Activated CD8-positive, alpha-beta memory T cell treated with anti-CD3 and anti-CD28 coated beads for 4 hours (primary cell): ENCODE data around the gene NAPEPLD.
"Not testable (repeated sequence)": the region's sequence is repeated elsewhere in the genome, so short reads cannot be mapped to it uniquely, and the experiment has no call there.

Source experiments
- DNase-seq, 2 donors: peaks; one replicate each; pipeline ENCODE4 v3.0.0-alpha.2; 2020; ENCODE audit warnings: low read depth in 2 of 2

The NAPEPLD gene

DNA sequence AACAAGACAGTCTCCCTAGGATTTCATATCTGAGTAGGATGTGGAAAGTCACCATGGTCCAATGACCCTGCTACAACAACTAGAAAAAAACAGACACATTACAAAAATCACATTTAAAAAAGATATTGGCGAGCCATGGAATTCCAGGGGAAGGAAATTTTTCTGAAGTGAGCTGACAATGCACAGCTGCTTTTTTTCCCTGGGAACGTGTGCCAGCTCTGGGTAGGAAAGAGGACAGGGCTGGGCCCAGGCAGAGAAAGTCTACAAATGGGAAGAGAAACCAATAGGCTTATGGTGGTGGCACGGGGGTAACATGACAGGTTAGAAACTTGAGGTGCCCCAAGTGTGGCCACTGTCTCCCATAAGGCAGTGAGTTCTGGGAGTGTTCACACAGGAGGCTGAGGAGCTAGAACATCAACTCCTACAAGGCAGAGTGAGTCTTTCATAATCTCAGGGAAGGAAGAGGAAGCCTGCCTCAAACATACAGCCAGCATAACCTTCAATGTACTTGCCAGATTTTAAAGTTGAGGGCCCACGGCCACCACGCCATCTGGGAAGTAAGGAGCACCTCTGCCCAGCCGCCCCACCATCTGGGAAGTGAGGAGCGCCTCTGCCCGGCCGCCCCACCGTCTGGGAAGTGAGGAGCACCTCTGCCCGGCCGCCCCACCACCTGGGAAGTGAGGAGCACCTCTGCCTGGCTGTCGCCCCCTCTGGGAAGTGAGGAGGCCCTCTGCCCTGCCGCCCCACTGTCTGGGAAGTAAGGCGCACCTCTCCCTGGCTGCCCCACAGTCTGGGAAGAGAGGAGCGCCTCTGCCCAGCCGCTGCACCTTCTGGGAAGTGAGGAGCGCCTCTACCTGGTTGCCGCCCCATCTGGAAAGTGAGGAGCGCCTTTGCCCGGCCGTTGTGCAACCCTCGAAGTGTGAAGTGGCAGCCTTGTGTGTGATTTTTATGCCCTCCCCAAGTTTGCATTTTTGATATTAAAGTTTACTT lies 80.2 kb downstream of the NAPEPLD start:
- DNase-seq, result no peak

DNA sequence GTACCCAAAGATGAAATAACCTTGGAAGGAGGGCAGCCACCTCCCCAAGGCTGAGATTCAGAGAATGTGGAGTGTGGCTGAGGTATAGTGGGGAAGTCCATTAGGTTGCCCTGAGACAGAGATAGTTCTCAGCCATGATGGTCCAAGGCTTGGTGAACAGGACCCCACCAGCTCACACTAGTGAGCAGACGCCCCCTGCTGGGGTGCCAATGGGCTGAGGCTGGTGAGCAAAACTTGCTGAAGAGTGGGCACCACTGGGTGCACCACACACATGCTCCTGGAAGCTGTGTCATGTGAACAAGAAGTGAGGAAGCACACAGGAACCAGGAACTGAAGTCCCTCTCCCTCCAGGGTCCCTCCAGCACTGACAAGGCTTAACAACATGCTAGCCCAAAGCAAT lies 83.2 kb downstream of the NAPEPLD start:
- no peak for DNase-seq

DNA sequence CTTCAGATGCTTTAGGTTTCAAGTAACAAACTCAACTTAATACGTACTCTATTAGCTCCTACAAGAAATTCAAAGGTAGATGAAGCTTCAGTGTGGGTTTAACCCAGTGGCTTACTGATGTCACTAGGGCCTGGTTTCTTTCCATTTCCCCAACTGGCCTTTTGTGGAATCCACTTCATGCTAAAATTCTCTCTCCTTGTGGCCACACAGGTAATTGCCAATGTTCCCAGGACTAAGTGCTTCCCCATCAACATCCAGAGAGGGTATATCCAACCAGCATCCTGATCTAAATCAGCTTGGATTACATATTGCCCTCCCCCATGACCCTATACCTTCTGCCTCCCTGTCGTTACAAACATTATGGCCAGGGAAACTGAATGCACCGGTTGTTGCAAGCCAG lies 85.0 kb downstream of the NAPEPLD start:
- no peak for DNase-seq

DNA sequence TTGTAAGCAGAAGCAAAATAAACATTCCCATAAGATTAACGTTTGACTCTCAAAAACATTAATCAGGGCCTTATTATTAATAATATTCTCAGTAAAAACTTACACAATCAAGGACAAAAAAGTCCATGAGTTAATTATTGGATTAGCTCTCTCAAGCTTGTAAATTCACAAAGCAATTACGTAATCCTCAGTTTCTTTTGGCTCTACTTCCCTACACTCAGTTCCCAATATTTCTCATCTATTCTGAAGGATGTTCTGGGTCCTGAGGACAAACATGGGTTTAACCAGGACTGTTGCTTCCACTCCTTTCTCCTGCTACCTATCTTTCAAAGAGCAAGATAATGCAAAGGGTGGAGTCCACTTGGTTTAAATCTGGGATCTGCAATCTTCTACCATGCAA lies 89.4 kb downstream of the NAPEPLD start:
- DNase-seq, result no peak

DNA sequence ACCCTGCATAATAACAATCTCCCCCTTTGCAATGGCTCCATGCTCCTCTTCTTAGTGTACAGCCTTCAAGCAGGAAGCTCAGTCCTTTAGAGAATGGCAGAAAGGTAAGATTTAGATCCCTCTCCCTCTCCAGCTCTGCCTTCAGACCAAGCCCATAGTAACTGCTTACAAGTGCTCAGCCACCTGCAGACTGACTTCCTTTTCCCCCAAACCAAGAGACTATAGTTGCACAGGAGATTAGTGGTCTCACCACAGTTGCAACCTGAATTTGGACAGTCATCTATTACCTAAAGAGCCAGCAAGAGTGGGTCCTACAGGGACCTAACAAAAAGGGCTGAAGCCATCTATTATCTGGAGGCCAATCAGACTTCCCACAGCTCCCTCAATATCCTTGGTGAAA lies 90.8 kb downstream of the NAPEPLD start:
- DNase-seq, result no peak

DNA sequence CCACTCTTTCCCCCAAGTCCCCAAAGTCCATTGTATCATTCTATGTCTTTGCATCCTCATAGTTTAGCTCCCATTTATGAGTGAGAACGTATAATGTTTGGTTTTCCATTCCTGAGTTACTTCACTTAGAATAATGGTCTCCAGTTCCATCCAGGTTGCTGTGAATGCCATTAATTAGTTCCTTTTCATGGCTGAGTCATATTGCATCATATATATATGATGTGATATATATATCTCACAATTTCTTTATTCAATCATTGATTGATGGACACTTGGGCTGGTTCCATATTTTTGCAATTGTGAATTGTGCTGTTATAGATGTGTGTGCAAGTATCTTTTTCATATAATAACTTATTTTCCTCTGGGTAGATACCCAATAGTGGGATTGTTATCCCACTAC lies 92.9 kb downstream of the NAPEPLD start:
- not testable (repeated sequence) for DNase-seq

DNA sequence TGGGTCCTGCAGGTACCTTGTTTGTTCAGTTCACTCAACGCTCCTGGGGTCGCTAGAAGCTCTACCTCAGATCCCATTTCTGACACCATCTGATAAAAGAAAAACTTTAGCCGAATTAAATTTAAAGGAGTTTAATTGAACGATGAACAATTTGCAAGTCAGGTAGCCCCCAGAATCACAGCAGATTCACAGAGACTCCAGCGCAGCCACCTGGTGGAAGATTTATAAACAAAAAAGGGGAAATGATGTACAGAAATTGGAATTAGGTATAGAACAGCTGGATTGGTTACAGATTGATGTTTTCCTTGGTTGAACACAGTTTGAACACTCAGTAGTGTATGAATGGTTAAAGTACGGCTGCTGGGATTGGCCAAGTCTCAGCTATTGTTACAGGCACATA lies 97.4 kb downstream of the NAPEPLD start:
- DNase-seq, result no peak
